PC-9 (cell line): ENCODE results near the gene FNDC4. TPM values are rescaled to one million over a fixed set of nuclear protein-coding genes. Genes with fewer than 3 reads are reported as not detected.

Experiments
- BruUV-seq: library from RNA; stranded (reverse); fragments of 400-500 nt; replicated peaks from 2 replicates; lab custom pipeline; 2021; lab: Mats Ljungman, UMichigan
- CTCF ChIA-PET: fragments of 300-600 bp; sonication (Branson Sonifier 250); formaldehyde crosslinking; loops from one replicate; lab custom pipeline; 2022; ENCODE audit warnings: antibody characterized with exemption; lab: Charles Lee
- POLR2A ChIA-PET: fragments of 300-600 bp; sonication (Branson Sonifier 250); formaldehyde crosslinking; loops from one replicate; lab custom pipeline; 2022; ENCODE audit warnings: antibody characterized with exemption; ENCODE audit not compliant: unreplicated experiment; lab: Charles Lee
- DNase-seq, 2 experiments: peaks; one replicate each; pipeline versions ENCODE4 v3.0.0 to v3.0.0-alpha.2; 2015 to 2022; ENCODE audit warnings: mixed read lengths in 1 of 2
- H2AFZ ChIP-seq: fragments of 200-600 bp; sonication (generic); 2 replicates; pipeline ENCODE4 v1.8.1; 2017; ENCODE audit warnings: antibody characterized with exemption
- H3F3A ChIP-seq: fragments of 200-600 bp; sonication (generic); 2 replicates; pipeline ENCODE4 v1.8.1; 2017; ENCODE audit warnings: antibody characterized with exemption, mild to moderate bottlenecking, low read depth; ENCODE audit not compliant: insufficient read depth
- H3K27ac ChIP-seq: fragments of 200-600 bp; sonication (generic); 2 replicates; pipeline ENCODE4 v1.6.1; 2016; ENCODE audit warnings: mixed run types
- H3K27me3 ChIP-seq: fragments of 200-600 bp; sonication (generic); 2 replicates; pipeline ENCODE4 v1.6.1; 2016; ENCODE audit warnings: low read depth, mixed run types; ENCODE audit not compliant: insufficient read depth
- H3K36me3 ChIP-seq: fragments of 200-600 bp; sonication (generic); 2 replicates; pipeline ENCODE4 v1.6.1; 2016; ENCODE audit warnings: low read depth, mixed run types
- H3K4me1 ChIP-seq: fragments of 200-600 bp; sonication (generic); replicated peaks from 2 replicates; pipeline ENCODE4 v1.6.1; 2016; ENCODE audit warnings: mixed run types; ENCODE audit not compliant: insufficient read depth
- H3K4me2 ChIP-seq: fragments of 200-600 bp; sonication (generic); 2 replicates; pipeline ENCODE4 v1.6.1; 2017; ENCODE audit warnings: mixed run types
- H3K4me3 ChIP-seq: fragments of 200-600 bp; sonication (generic); 2 replicates; pipeline ENCODE4 v1.6.1; 2016; ENCODE audit warnings: mixed run types
- H3K79me2 ChIP-seq: fragments of 200-600 bp; sonication (generic); 2 replicates; pipeline ENCODE4 v1.6.1; 2017; ENCODE audit warnings: low read depth, mixed run types
- H3K9me2 ChIP-seq: fragments of 200-600 bp; sonication (generic); 2 replicates; pipeline ENCODE4 v1.8.1; 2017; ENCODE audit warnings: mild to moderate bottlenecking; ENCODE audit not compliant: insufficient read depth
- H3K9me3 ChIP-seq: fragments of 200-600 bp; sonication (generic); 2 replicates; pipeline ENCODE4 v1.8.1; 2016; ENCODE audit warnings: low read depth; ENCODE audit not compliant: insufficient read depth
- H4K20me1 ChIP-seq: fragments of 200-600 bp; sonication (generic); 2 replicates; pipeline ENCODE4 v1.8.1; 2017; ENCODE audit not compliant: insufficient read depth
- CTCF ChIP-seq: fragments of 200-600 bp; sonication (generic); conservative IDR thresholded peaks from 2 replicates; pipeline ENCODE4 v1.6.1; 2017; ENCODE audit warnings: mixed run types, antibody characterized with exemption, mild to moderate bottlenecking, moderate library complexity
- EZH2 ChIP-seq: fragments of 200-600 bp; sonication (generic); IDR thresholded peaks from 2 replicates; pipeline ENCODE4 v1.8.0; 2017; ENCODE audit warnings: antibody characterized with exemption, low read depth
- intact Hi-C: fragments of 100-400 bp; cut with micrococcal nuclease; formaldehyde crosslinking; loops from one replicate; pipeline ENCODE4 v1.10.0; 2022; ENCODE audit not compliant: unreplicated experiment
- total RNA-seq: library from RNA; stranded (reverse); gene quantifications from 2 replicates; pipeline ENCODE4 v1.2.3, GENCODE V29; 2021

The FNDC4 gene
- total RNA-seq, 1 experiment from 2014 or later = 5.3 TPM

DNA sequence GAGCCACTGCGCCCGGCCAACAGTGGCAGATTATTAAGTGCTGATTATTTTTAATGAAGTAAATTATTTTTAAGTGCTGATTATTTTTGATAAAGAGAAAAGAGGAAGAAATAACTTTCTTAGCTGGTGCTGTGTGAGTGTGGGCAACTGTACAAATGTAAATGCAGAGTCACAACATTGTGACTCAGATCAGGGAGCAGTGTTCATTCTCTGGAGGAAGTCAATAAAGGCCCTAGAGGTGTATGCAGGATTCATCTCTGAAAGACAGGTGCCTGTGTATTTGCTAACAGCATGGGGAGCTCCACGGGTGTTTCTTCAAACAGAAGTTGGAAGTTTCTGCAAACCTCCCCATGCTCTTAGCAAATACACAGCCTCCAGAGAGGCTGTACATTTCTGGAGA, 46.6 kb downstream of the FNDC4 start:
- Histone ChIP-seq H3K9me2 (no peaks in the 10 kb centered on the region), H3K4me2 (no peak overlapping the region), H3K4me1 (peaks cover 13% of the 10 kb centered on the region), H3K27ac (no peak overlapping the region), H3K27me3 (no peaks in the 10 kb centered on the region), H3K79me2 (peaks cover under 1% of the 10 kb centered on the region; the same call in 1 of the 2 replicates), H3K36me3 (peaks cover 3% of the 10 kb centered on the region; the same call in 1 of the 2 replicates), H3K9me3 (no peaks in the 10 kb centered on the region), H2AFZ (no peak overlapping the region), H3K4me3 (no peak overlapping the region), H3F3A (peaks cover 27% of the 10 kb centered on the region), H4K20me1 (no peaks in the 10 kb centered on the region)
- POLR2A ChIA-PET = no interaction called here
- no peak for DNase-seq
- TF ChIP-seq EZH2 (no peak), CTCF (no peak)
- BruUV-seq = no TSS peak
- CTCF ChIA-PET = no interaction called here
- intact Hi-C loops = loop anchor here (10.0 kb wide), 1 partner anchor 206 kb away; no protein-coding TSS in a partner anchor

- peaks cover 5% of the 10 kb centered on the region; the same call in 1 of the 2 replicates for H3K79me2 ChIP-seq
- H3K4me2 ChIP-seq = peak overlapping the region; percentile 45
- DNase-seq = peak; percentile 75 to 89
- no peaks in the 10 kb centered on the region for H3K9me3 ChIP-seq
- no peaks in the 10 kb centered on the region for H3K9me2 ChIP-seq
- no peaks in the 10 kb centered on the region; the same call in 1 of the 2 replicates for H4K20me1 ChIP-seq
- no peak overlapping the region for H3K4me3 ChIP-seq
- peak overlapping the region; percentile 70 for H3K27ac ChIP-seq
- H3K36me3 ChIP-seq = peaks cover 2% of the 10 kb centered on the region; the same call in 1 of the 2 replicates
- H3K4me1 ChIP-seq = peaks cover 19% of the 10 kb centered on the region
- no peak for TF ChIP-seq EZH2
- no peak for TF ChIP-seq CTCF
- peaks cover 36% of the 10 kb centered on the region for H3F3A ChIP-seq
- H3K27me3 ChIP-seq = no peaks in the 10 kb centered on the region
- intact Hi-C loops = loop anchor here (1.0 to 10.0 kb wide), 2 partner anchors 182 to 209 kb away; no protein-coding TSS in a partner anchor
- no peak overlapping the region for H2AFZ ChIP-seq
- ChIA-PET CTCF (no interaction called here), POLR2A (interaction anchor here (0.5 to 0.6 kb wide), 4 partner anchors 18 to 237 kb away, joined by 3 to 14 read pairs (median 5); no protein-coding TSS in a partner anchor)
- BruUV-seq = no TSS peak
Measured at GRCh38 chr2:27446057-27446456, 48.9 kb downstream of the FNDC4 start.

- TSS peak; percentile 50 for BruUV-seq
- Histone ChIP-seq H3K9me2 (no peaks in the 10 kb centered on the region), H3K27me3 (no peaks in the 10 kb centered on the region), H3K79me2 (peaks cover 5% of the 10 kb centered on the region; the same call in 1 of the 2 replicates), H4K20me1 (no peaks in the 10 kb centered on the region; the same call in 1 of the 2 replicates), H3F3A (peaks cover 40% of the 10 kb centered on the region), H3K4me2 (peak overlapping the region; percentile 45), H2AFZ (no peak overlapping the region), H3K9me3 (no peaks in the 10 kb centered on the region), H3K27ac (peak overlapping the region; percentile 70), H3K4me1 (peaks cover 19% of the 10 kb centered on the region), H3K4me3 (no peak overlapping the region), H3K36me3 (peaks cover 4% of the 10 kb centered on the region; the same call in 1 of the 2 replicates)
- no peak for DNase-seq
- TF ChIP-seq EZH2 (no peak), CTCF (no peak)
- POLR2A ChIA-PET = interaction anchor here (0.5 to 0.6 kb wide), 2 partner anchors 18 to 236 kb away, joined by 7 to 14 read pairs; no protein-coding TSS in a partner anchor
- CTCF ChIA-PET = no interaction called here
- intact Hi-C loops = loop anchor here (1.0 to 10.0 kb wide), 2 partner anchors 183 to 209 kb away; no protein-coding TSS in a partner anchor
Measured at GRCh38 chr2:27445615-27446014, 49.4 kb downstream of the FNDC4 start.
